A549 (cell line): ENCODE results near the gene CDH4. TPM values are rescaled to one million over a fixed set of nuclear protein-coding genes. Genes with fewer than 3 reads are reported as not detected.

ENCODE experiments used
- ATAC-seq, 2 experiments: fragments of 200-7000 bp in 1 of 2; fragments of >200 bp in 1 of 2; cut with Nextera tagmentation in 1 of 2; cut with Tn5 transposase in 1 of 2; 3 replicates each; pipeline versions ENCODE4 v1.8.0 to v1.9.1; 2018 to 2020; ENCODE audit warnings: mild to moderate bottlenecking in 1 of 2, moderate library complexity in 1 of 2
- CTCF ChIA-PET: fragments of 300-600 bp; sonication (Branson Sonifier 250); formaldehyde crosslinking; extraction: SDS; loops from one replicate; lab custom pipeline; 2021; ENCODE audit warnings: antibody characterized with exemption, inconsistent platforms; lab: Yijun Ruan, JAX
- POLR2A ChIA-PET: fragments of 350-600 bp; formaldehyde crosslinking; extraction: SDS; loops from one replicate; lab custom pipeline; 2021; ENCODE audit warnings: antibody characterized with exemption, inconsistent platforms; lab: Yijun Ruan, JAX
- DNase-seq, 2 experiments: peaks; one replicate each; pipeline versions ENCODE4 v3.0.0 to v3.0.0-alpha.2; 2011 to 2016; ENCODE audit warnings: low read depth in 1 of 2, low spot score in 1 of 2
- FAIRE-seq: peaks from 2 replicates; lab custom pipeline; 2011; peaks lifted over from hg19 to GRCh38; lab: Jason Lieb, UNC
- H3K27ac ChIP-seq, 2 experiments: fragments of >200 bp; sonication (Bioruptor Twin); formaldehyde crosslinking; 3 replicates each; pipeline ENCODE4 v1.5.1; 2016 to 2017
- H3K4me1 ChIP-seq: fragments of >200 bp; sonication (Bioruptor Twin); formaldehyde crosslinking; 3 replicates; pipeline ENCODE4 v1.6.1; 2016
- H3K4me2 ChIP-seq: fragments of >200 bp; sonication (Bioruptor Twin); formaldehyde crosslinking; 3 replicates; pipeline ENCODE4 v1.6.1; 2016
- H3K4me3 ChIP-seq: fragments of >200 bp; sonication (Bioruptor Twin); formaldehyde crosslinking; 3 replicates; pipeline ENCODE4 v1.5.1; 2016
- H3K9me3 ChIP-seq: fragments of >200 bp; sonication (Bioruptor Twin); formaldehyde crosslinking; 3 replicates; pipeline ENCODE4 v1.6.1; 2016
- BHLHE40 ChIP-seq: IDR thresholded peaks from 2 replicates; pipeline ENCODE4 v1.6.1; 2012; ENCODE audit warnings: low read depth, low read length, inconsistent platforms
- CEBPB ChIP-seq, 2 experiments: fragments of >200 bp in 1 of 2; sonication (Bioruptor Twin) in 1 of 2; formaldehyde crosslinking in 1 of 2; IDR thresholded peaks; 2 replicates each; pipeline ENCODE4 v1.6.1; 2012 to 2016
- EP300 ChIP-seq, 2 experiments: fragments of >200 bp; sonication (Bioruptor Twin); formaldehyde crosslinking; IDR thresholded peaks; 2 replicates in 1 of 2; 3 replicates in 1 of 2; pipeline ENCODE4 v1.6.1; 2016 to 2017
- ESRRA ChIP-seq: fragments of 150-350 bp; IDR thresholded peaks from 2 replicates; pipeline ENCODE4 v1.6.1; 2014; ENCODE audit warnings: mild to moderate bottlenecking, low read length, borderline replicate concordance
- FOSB ChIP-seq: fragments of 250-450 bp; sonication (Bioruptor Pico); IDR thresholded peaks from 2 replicates; pipeline ENCODE4 v1.5.0; 2020; ENCODE audit warnings: mild to moderate bottlenecking, moderate library complexity
- GATA3 ChIP-seq: IDR thresholded peaks from 2 replicates; pipeline ENCODE4 v1.6.1; 2012; ENCODE audit warnings: borderline replicate concordance
- HOXA7 ChIP-seq: fragments of 250-450 bp; sonication (Bioruptor Pico); IDR thresholded peaks from 2 replicates; pipeline ENCODE4 v1.5.0; 2020; ENCODE audit warnings: mild to moderate bottlenecking, moderate library complexity
- JUN ChIP-seq, 2 experiments: fragments of >200 bp; sonication (Bioruptor Twin); formaldehyde crosslinking; IDR thresholded peaks; 2 replicates in 1 of 2; 3 replicates in 1 of 2; pipeline ENCODE4 v1.6.1; 2016 to 2017
- KDM1A ChIP-seq: fragments of 200-600 bp; sonication (generic); IDR thresholded peaks from 2 replicates; pipeline ENCODE4 v1.6.1; 2016; ENCODE audit warnings: low read depth, mild to moderate bottlenecking
- MAFK ChIP-seq: fragments of 450-650 bp; IDR thresholded peaks from 2 replicates; pipeline ENCODE4 v1.6.1; 2014; ENCODE audit not compliant: partially characterized antibody
- PHF8 ChIP-seq: fragments of 200-600 bp; sonication (generic); IDR thresholded peaks from 2 replicates; pipeline ENCODE4 v1.6.1; 2016; ENCODE audit warnings: low read depth, mild to moderate bottlenecking, antibody characterized with exemption, moderate library complexity, borderline replicate concordance
- POLR2A ChIP-seq: IDR thresholded peaks from 2 replicates; pipeline ENCODE4 v1.6.1; 2012; ENCODE audit warnings: mild to moderate bottlenecking, low read length
- POLR2AphosphoS2 ChIP-seq: conservative IDR thresholded peaks from 2 replicates; pipeline ENCODE4 v1.6.1; 2012; ENCODE audit warnings: low read length, improper control_type of control experiment, inconsistent platforms
- RAD21 ChIP-seq, 2 experiments: fragments of >200 bp in 1 of 2; sonication (Bioruptor Twin) in 1 of 2; formaldehyde crosslinking in 1 of 2; IDR thresholded peaks in 1 of 2; conservative IDR thresholded peaks in 1 of 2; 2 replicates in 1 of 2; 3 replicates in 1 of 2; pipeline ENCODE4 v1.6.1; 2012 to 2018; ENCODE audit warnings: inconsistent platforms in 1 of 2
- SMC3 ChIP-seq: fragments of >200 bp; sonication (Bioruptor Twin); formaldehyde crosslinking; IDR thresholded peaks from 3 replicates; pipeline ENCODE4 v1.6.1; 2018; ENCODE audit warnings: inconsistent platforms
- SREBF2 ChIP-seq: fragments of 450-650 bp; IDR thresholded peaks from 2 replicates; pipeline ENCODE4 v1.6.1; 2014; ENCODE audit warnings: mild to moderate bottlenecking, moderate library complexity
- ZNF302 ChIP-seq: fragments of 250-450 bp; sonication (Bioruptor Pico); IDR thresholded peaks from 2 replicates; pipeline ENCODE4 v1.9.0; 2021; ENCODE audit warnings: inconsistent platforms, mild to moderate bottlenecking, moderate library complexity
- WGBS: methylation state at CpG from one replicate; pipeline ENCODE4 v1.1.6; 2017; ENCODE audit errors: missing lambda C conversion rate; 5-methylcytosine and 5-hydroxymethylcytosine counted together
- polyA plus RNA-seq, 4 experiments: library from polyadenylated mRNA; depleted of rRNA in 3 of 4; stranded (reverse); fragments of >200 nt; fragmentation: RNase III in 1 of 4; extraction: RNeasy Plus Mini Kit Qiagen cat#74134 plus additional on column Dnase treatment in 1 of 4; gene quantifications; 2 replicates in 3 of 4; 3 replicates in 1 of 4; pipeline ENCODE4 v1.2.3, GENCODE V29; 2011 to 2017
- TF ChIP-seq, protein P1 (sequence below): fragments of >200 bp; sonication (Bioruptor Twin); formaldehyde crosslinking; IDR thresholded peaks from 3 replicates; pipeline ENCODE4 v1.6.1; 2016
- TF ChIP-seq, protein P2 (sequence below): IDR thresholded peaks from 2 replicates; pipeline ENCODE4 v1.6.1; 2012
- TF ChIP-seq, protein P3 (sequence below): IDR thresholded peaks from 2 replicates; pipeline ENCODE4 v1.6.1; 2012; ENCODE audit warnings: low read depth, borderline replicate concordance

Gene CDH4
- polyA plus RNA-seq, 2 of the 4 experiments (the other 2 are of a cell fraction), result 3.4 to 10.3 TPM

DNA sequence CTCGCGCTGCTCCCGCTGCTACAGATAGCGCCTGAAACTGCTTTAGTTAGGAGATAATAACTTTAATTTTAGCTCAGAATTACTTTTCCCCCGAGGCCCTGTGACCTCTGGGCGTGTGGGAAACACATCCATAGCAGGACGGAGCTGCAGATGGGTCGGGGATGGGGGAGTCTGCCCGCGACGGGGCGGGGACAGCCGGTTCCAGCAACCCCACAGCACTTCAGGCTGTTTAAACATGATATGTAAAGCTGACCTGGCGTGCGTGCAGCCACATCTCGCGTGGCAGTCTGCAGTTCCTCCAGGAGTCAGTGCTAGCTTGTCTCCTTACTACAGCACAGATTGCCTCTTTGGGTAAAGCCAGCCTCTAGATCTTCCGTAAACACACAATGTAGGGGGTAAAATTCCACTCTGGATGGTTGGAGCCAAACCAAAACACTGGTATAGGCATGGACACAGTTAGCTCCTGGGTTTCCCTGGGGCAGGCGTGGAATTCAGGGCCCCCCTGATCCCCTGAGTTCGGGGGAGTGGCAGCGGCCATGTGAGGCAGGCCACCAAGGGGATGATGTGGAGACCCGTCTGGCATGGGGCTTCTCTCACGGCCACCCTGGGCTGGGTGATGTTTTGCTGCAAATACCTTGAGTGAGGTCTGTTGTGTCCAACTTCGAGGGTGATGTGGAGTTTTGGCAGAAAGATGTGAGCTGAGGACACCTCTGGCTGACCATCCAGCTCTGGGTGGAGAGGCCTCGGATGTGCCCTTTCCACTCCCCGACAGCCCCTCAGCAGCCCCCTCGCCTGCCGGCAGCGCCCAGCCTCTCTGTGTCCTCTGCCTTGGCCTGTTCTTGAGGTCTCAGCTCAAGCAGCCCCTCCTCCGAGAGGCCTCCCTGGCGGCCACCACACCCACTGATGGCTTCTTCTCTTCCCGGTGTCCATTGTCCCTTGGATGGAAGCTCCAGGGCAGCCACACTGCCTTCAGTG, 599.2 kb downstream of the CDH4 start:
- ATAC-seq (no peak), FAIRE-seq (no peak)
- ChIA-PET CTCF (interaction anchor here (0.9 to 1.3 kb wide), 2 partner anchors 22 to 35 kb away, joined by 3 read pairs; no protein-coding TSS in a partner anchor), POLR2A (no interaction called here)
- no peak overlapping the region for H3K4me3 ChIP-seq
- H3K9me3 ChIP-seq, result no peaks in the 10 kb centered on the region
- no peak overlapping the region for H3K4me2 ChIP-seq
- no peak overlapping the region for H3K27ac ChIP-seq
- TF ChIP-seq ESRRA (no peak), JUN (IDR thresholded peaks at IDR 0.05) (no peak), EP300 (IDR thresholded peaks at IDR 0.05) (no peak), RAD21 (conservative IDR thresholded peaks at IDR 0.05 in 1 of 2, IDR thresholded peaks at IDR 0.05 in 1 of 2) (no peak), POLR2A (no peak), SMC3 (no peak), GATA3 (no peak), CEBPB (IDR thresholded peaks at IDR 0.05) (no peak)
- TF ChIP-seq, protein P1, sequence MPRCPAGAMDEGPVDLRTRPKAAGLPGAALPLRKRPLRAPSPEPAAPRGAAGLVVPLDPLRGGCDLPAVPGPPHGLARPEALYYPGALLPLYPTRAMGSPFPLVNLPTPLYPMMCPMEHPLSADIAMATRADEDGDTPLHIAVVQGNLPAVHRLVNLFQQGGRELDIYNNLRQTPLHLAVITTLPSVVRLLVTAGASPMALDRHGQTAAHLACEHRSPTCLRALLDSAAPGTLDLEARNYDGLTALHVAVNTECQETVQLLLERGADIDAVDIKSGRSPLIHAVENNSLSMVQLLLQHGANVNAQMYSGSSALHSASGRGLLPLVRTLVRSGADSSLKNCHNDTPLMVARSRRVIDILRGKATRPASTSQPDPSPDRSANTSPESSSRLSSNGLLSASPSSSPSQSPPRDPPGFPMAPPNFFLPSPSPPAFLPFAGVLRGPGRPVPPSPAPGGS, result no peak
- TF ChIP-seq, all 56 proteins: peak for 0
- WGBS, result 71% methylated on average over 30 of the region's 32 CpGs
- H3K4me1 ChIP-seq, result no peaks in the 10 kb centered on the region
- no peak for DNase-seq

DNA sequence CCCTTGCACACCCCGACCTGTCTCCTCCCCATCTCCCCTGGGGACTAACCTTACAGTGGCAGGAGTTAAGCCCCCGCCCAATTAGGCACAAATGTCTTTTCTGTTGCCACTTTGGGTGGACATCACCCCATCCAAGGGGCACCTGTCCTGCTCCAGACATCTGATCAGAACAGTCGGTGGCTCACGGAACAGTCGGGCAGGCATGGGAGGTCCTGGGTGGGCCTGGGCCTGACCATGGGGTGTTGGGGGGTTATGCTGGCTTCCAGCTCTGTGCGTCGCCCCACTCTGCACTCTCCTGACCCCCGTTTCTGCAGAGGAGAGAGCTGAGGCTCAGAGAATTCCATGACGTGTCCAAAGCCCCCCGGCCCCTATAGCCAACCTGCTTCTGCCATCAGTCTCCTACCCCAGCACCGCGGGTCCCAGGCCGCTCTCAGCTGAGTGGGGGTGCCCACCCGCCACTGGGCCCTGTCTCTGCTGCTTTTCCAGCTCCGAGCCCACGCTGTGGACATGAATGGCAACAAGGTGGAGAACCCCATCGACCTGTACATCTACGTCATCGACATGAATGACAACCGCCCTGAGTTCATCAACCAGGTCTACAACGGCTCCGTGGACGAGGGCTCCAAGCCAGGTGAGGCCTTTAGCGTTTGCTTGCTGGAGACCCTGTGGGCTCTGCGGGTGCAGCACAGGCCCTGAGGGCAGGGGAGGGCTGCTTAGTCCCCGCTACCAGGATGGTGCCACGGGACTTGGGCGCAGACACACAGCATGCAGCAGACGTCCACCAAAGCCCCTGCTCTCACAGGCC, 600.4 kb downstream of the CDH4 start:
- CTCF ChIA-PET, result interaction anchor here (0.9 to 1.3 kb wide), 2 partner anchors 21 to 34 kb away, joined by 3 read pairs; no protein-coding TSS in a partner anchor
- 78% methylated on average over 23 of the region's 29 CpGs for WGBS
- ATAC-seq, result no peak
- no peak for DNase-seq
- Histone ChIP-seq H3K27ac (no peak overlapping the region), H3K4me3 (no peak overlapping the region), H3K9me3 (no peaks in the 10 kb centered on the region), H3K4me2 (no peak overlapping the region), H3K4me1 (no peaks in the 10 kb centered on the region)
- no peak for FAIRE-seq
- TF ChIP-seq PHF8, result no peak
- no peak for TF ChIP-seq KDM1A
- TF ChIP-seq POLR2AphosphoS2, result no peak
- no peak for TF ChIP-seq HOXA7
- TF ChIP-seq, protein P2, sequence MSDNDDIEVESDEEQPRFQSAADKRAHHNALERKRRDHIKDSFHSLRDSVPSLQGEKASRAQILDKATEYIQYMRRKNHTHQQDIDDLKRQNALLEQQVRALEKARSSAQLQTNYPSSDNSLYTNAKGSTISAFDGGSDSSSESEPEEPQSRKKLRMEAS, result no peak
- TF ChIP-seq ZNF302 (CRISPR knock-in tag), result no peak
- TF ChIP-seq BHLHE40, result no peak
- TF ChIP-seq, protein P3, sequence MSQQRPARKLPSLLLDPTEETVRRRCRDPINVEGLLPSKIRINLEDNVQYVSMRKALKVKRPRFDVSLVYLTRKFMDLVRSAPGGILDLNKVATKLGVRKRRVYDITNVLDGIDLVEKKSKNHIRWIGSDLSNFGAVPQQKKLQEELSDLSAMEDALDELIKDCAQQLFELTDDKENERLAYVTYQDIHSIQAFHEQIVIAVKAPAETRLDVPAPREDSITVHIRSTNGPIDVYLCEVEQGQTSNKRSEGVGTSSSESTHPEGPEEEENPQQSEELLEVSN, result no peak
- no peak for TF ChIP-seq MAFK
- no peak for TF ChIP-seq SREBF2
- no peak for TF ChIP-seq SMC3
- TF ChIP-seq FOSB (CRISPR knock-in tag), result no peak
- POLR2A ChIA-PET, result no interaction called here
